ENCODE data around the gene SLC35G2. TPM values are rescaled to one million over a fixed set of nuclear protein-coding genes. Genes with fewer than 3 reads are reported as not detected.
A peak's percentile ranks its signal among the peaks of the same experiment; 100 is the strongest.
"Not testable (repeated sequence)": the region's sequence is repeated elsewhere in the genome, so short reads cannot be mapped to it uniquely, and the experiment has no call there.

The SLC35G2 gene
- polyA plus RNA-seq, 3 donors = 2.7 to 4.2 (median 3.4) TPM

DNA sequence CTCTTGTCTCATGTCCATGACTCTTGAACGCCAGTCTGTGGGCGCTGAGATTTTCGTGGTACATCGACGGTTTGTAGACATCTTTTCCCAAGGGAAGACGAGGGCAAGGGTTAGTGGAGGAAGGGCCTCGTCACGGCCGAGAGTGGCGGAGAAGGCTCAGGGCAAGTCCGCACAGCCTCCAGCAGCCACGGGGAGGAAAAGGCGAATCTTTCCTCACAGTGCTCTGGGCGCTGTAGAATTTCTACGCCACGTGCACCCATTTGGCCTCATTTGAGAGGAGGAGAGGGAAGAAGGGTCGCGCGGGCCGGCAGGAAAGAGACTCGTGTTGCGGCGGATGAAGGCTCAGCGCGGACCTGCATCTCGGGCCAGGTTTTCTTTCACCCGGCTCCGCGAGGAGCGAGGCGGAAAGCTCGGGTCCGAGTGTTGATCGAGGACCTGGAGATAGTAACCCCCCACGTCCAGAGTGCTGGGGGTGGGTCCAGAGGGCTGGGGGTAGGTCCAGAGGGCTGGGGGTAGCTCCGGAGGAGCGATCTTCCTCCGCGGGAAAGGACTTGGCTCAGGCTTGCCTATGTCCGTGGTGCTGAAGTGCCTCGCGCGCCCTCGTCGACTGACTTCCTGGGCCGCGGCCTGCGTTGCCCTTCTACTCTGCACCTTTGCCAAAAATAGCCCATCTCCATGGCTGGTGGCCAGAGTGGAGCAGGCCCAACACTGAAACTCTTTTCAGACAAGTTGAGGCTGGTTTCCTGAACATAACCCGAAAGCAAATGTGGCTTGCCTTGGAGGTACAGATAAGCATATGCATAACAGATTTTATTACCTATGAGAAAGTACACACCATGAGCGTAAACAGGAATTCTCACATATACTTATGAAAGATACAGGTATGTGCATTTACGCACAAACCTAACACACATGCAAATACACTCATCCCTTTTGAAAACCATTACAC is 1.1 kb downstream of the SLC35G2 start:
- peak; percentile 36 for DNase-seq

DNA sequence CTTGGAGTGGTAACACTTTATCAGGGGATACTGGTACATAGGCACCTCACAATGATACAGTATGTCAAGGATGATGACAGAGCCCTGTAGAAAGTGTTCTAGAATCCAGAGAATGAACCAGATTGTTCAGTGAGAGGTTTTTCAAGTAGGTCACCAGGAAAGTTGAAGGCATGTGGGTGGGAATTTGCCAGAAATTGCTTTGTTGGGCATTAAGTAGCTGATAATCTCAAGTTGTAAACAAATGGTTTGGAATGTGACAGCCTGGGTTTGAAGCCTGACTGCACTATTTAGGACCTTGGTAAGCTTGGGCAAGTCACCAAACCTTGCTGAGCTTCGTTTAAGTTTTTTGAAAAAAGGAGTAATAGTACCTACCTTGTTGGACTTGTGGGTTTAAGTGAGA is 12.5 kb downstream of the SLC35G2 start:
- no peak for DNase-seq

DNA sequence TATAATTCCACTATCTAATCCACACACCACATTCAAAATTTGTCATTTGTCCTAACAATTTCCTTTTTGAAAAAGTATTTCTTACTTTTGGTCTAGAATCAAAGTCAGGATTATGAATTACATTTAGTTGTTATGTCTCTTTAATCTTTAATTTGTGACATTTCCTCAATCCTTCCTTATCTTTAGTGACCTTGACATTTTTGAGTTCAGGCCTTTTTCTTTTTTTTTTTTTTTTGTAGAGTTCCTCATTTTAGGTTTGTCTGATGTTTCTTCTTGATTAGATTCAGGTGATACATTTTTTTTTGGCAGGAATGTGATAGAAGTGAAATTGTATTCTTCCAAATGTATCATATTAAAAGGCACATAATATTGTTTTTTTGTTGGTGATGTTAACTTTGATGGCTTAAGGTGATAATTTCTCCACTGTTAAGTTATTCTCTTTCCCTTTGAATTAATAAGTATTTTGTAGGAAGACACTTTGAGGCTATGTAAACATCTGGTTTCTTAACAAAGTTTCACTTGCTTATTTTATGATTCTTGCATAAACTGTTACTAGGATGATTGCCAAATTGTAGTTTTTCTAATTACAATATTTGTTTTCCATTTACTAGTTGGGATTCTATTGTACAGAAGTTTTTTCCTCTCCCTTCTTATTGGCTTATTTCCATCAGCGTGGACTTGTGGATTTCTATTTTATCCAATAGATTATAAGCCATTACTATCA is 16.3 kb downstream of the SLC35G2 start:
- DNase-seq = no peak

DNA sequence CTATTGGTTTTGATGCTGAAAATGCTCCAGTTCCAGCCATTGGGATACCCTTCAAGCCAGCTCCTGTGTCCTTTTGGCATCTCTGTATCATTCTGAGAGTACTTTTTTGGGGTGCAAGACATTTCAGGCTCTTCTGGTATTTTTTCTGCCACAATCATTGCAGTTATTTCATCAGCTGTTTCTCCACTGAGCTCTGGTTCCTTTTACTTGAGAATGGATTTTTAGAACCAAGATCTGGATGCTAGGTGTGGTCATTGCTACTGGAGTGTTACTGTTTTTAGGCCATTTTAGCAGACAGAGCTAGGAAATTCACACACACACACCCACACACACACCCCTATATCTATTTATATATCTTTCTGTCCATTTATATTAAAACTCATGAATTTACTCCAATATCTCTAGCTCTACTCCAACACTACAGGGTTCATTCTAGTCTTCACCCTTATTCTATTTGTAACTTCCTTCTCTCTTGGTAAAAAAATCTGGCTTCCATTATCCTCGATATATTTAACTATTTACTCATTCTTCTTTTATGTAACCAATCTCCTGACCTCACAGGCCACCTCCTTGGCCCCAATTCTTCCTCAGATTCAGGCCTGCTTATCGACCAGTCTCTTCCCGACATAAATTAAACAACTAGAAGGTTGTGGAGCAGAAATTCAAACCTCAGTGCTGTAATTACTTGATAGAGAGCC is 17.0 kb downstream of the SLC35G2 start:
- no peak for DNase-seq

DNA sequence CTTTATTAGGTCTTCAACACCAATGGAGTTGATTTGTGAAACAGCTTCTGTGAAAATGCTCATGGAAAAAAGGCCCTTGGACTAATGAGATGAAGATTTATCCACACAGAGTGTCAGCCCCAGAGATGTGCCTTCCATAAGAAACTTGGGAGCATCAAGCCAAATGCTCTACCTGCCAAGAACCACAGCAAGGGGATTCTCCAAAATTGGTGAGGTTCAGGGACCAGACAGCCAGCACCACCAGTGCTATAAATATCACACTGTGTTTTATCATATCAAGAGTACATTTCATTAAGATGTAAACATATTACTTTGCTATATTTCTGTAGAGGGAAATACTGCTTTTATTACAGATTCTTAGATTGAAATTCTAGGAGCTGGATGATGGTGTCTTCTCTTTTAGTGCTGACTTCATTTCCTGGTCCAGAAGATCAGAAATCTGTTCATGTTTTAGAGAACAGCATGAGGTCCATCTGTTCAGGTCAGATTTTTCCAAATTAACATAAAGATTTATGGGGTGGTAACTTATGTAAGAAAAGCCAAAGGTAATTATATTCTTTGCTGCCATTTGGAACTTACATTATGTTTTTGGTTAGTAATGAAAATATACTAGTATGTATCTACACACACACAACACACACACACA is 17.7 kb downstream of the SLC35G2 start:
- no peak for DNase-seq

DNA sequence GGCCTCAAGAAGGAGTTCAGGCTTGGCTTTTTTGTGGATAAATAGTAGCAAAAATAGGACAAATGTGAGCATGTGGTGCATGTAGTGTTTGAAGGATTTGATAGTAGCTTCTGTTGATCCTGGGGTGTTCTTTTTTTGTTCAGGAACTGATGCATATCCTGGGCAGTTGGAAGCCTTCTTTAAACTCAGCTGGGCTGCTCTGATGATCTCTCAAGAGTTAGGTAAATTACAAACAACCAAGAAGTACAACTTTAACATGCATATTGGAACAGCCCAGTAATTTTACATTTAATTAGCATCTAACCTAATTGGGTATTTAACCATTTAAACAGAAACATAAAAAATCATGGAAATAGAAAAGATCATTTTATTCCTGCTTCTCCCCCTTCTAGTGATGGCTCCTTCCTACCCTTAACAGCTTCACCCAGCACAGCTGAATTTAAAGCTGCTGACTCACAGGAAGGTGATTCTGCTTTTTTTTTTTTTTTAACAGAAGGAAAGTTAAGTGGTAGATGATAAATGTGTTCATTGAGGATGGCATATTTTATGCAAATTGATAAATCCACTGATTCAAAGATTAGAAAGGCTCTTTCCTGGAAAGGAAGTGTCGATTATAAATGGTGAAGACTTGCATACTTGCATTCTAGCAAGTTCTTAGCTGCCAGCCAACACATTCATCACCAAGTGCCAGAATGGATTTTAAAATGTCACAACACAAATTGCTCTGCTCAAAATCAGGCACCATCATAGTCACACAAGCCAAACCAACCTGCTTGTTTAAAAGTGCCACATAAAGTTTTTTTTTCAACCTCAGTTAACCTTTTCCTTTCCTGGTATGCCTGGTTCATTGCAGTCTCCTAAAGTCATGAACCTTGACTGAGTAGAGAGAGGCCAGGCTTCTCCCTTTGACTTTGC is 20.0 kb downstream of the SLC35G2 start:
- DNase-seq = no peak

DNA sequence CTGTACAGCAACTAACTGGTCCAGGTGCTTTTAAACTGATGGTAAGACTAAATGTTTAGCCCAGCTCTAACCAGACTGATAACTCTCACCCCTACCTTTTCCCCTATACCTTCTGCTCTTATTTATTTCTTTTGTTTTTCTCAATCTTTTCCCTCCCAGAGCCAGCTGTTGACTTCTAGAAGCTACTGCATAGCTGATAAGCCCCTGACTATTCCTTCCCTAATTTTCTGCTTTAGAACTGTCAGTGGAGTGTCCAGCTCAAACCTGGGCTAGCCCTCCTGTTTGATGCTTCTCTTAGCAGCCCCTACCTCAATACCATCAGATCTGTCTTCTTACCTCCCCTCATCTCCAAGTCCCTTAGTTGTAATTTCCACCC is 20.6 kb downstream of the SLC35G2 start:
- DNase-seq = no peak

DNA sequence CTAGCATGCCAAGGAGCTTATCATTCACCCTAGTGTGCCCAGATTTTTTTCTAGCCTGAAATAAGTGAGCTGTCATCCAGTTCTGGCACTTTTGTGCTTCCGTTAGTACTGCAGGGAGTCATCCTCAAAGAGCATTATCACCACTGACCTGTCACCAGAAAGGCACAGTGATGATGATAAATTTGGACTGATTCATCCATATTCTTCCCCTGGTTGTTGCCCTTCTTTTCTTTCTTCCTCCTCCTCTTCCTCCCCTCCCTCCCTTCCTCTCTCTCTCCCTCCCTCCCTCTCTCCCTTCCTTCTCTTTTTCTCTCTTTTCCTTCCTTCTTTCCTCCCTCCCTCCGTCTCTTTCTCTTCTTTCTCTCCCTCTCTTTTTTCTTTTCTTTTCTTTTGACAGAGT is 21.3 kb downstream of the SLC35G2 start:
- DNase-seq = no peak

DNA sequence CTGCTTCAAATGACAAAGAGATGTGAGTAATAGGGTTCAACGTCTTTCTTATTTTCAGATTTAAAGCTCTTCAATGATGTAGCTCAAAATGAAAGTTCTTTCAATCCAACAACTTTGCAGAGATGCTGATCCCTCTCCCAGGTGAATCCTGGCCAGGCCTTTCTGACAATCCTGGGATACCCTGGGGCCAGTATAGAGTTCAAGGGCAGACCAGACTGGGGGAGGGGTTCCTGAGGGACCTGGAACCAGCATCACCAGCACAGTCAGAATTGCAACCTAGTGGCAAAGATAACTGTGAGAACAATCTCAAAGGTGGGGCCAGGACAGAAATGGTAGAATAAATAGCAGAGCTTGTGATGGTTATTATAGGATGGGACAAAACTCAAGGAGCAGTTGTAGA is 23.4 kb downstream of the SLC35G2 start:
- no peak for DNase-seq

DNA sequence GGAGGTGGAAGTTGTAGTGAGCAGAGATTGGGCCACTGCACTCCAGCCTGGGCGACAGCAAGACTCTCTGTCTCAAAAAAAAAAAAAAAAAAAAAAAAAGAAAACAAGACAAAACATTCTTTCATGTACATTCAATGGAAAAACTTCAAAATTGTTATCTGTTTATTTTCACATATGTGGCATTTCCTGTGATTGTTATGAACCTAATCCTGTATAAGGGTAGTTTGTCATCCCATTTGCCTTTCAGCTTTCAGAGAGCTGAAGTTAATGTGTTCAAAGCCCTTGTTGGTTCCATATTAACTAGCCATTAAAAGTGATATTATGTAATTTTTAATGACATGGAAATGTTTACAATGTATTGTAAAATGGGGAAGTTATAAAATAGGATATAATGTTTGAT is 25.8 kb downstream of the SLC35G2 start:
- DNase-seq = no peak

DNA sequence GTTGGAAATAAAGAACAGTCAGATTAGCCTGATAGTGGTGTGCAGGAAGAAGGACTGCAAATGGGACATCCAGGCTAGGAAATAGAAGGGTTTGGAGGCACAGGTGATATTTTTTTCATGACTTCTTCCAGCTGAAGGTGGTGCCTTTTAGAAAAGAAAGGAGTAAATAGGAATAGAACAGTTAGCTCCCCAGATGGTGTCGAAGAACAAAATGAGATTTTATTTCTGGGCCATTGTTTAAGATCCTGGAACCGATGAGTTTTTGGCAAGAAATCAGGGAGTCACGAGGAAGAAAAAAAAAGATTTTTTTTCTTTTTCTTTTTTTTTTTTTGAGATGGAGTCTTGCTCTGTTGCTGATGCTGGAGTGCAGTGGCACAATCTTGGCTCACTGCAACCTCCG is 33.3 kb downstream of the SLC35G2 start:
- no peak for DNase-seq

DNA sequence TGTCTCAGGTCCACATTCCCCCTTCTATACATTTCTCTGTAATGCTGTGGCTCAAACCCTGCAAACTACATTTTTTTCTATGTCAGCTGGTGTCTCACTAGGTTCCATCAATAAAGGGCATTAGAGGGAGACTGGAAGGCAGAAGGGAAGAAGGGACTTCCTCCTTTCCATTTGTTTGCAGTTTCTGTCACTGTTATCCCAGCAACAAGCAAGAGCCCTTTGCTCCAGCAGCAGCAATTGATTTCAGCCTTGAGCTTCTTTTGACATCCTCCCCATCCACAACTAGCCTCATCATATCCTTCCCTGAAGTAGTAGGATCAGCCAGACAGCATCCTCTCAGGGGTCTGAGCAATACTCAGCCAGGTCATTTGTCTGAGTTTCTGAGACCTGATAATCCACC is 37.7 kb downstream of the SLC35G2 start:
- no peak for DNase-seq

DNA sequence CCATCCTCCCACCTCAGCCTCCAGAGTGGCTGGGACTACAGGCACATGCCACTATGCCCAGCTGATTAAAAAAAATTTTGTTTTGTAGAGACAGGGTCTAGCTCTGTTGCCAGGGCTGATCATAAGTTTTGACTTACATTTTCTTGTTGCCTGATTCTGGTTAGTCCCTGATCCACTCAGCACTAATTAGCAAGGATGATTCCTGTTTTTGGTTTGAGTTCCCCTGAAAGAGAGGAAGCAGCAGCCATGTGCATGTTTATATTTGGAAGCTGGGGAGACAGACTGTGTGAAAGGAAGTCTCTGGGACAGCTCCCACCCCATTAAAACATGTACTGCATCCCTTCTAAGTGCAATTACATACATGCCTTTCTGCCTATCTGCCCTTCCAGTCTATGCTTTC is 39.5 kb downstream of the SLC35G2 start:
- no peak for DNase-seq

DNA sequence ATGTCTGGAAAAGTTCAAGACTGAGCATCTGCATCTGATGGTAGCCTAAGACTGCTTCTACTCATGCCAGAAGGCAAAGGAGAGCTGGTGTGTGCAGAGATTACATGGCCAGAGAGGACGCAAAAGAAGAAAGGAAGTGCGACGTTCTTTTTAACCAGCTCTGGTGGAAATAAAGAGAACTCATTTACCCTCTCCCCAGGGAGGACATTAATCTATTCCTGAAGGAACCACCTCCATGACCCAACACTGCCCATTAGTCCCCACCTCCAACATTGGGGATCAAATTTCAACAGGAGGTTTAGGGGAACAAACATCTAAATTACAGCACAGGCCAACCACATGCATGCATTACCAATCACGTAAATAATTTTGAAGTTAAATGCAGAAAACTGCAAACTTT is 41.6 kb downstream of the SLC35G2 start:
- DNase-seq = peak; percentile 40

DNA sequence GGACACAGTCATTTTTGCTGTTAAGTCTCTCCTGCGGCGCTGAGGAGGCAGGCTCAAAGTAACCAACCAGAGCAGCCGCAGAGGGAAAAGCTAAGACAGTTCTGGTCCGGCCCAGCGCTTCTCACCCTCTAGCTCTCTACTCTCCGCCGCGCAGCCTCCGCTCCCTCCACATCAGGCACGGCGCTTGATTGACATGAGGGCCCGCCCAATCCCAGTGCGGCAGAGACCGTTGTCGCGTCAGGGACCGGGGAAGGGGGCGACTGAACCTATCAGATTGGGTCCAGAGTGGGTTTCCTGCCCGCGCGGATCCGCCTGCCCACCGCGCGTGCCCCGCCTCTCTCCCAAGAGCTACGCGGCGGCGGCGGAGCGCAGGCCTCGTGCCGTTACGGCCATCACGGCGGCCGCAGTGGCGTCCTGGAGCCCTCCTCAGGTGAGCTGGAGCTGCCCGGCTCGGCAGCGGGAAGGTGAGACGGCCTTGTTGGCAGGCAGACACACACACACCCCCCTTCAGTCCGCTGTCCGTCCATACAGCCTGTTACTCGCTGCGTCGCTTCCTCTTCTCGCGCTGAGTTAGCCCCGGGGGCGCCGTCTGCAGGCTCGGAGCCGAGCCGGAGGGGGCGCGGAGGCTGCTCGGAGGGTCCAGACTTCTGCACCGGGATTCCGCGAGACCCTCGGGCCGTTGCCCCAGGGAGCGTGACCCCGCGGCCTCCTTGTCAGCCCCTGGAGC is 43.1 kb downstream of the SLC35G2 start, which contains the start of gene NCK1:
NCK1 (plus strand) TSS at position 319 of the 727 bp plus-strand sequence. CDS start 65,794 bp downstream, outside the sequence.
- DNase-seq = peak; percentile 98

DNA sequence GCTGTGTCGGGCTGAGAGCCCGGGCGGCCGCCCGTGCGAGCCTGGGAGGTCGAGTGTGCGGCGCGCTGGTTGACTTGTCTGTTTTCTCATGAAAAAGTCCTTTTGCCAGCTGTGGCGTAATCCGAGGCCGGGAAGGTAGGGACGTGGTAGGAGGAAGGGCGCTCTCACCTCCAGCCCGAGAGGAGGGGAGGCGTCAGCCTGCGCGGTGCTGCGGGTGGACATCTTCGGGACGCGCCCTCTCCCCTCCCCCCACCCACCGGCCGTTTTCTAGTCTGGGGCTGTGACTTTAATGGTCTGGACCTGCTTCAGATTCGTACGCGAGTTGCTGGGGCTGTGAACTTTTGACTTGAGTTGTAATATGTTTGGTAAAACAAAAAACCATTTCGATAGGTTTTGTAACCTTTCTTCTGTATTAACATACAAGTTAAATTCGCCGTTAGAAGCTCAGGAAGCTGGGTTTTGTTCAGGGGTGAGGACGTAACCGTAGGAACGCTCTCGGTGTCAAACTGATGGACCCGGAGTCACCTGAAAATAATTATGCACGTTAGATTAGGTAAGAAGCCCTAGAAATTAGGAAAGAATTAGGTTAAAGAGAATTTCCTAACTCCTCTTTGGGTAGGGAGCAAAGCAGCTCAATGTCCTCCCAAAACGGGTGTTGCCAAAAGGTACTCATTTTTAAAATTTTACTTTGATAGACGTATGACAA is 43.8 kb downstream of the SLC35G2 start:
- peak; percentile 48 for DNase-seq

DNA sequence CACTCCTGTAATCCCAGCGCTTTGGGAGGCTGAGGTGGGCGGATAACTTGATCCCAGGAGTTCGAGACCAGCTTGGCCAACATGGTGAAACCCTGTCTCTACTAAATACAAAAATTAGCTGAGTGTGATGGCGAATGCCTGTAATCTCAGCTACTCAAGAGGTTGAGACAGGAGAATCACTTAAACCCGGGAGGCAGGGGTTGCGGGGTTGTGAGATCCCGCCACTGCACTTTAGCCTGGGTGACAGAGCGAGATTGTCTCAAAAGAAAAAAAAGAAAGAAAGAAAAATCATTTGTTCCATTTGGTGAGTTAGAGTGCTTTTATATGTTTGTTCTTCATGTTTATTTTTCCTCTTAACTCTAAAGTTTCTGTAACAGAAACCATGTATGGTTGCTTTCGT is 50.4 kb downstream of the SLC35G2 start:
- no peak for DNase-seq

DNA sequence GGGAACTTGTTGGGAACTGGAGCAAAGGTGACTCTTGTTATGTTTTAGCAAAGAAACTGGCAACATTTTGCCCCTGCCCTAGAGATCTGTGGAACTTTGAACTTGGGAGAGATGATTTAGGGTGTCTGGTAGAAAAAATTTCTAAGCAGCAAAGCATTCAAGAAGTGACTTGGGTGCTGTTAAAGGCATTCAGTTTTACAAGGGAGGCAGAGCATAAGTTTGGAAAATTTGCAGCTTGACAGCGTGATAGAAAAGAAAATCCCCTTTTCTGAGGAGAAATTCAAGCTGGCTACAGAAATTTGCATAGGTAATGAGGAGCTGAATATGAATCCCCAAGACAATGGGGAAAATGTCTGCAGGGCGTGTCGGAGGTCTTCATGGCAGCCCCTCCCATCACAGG is 53.3 kb downstream of the SLC35G2 start:
- not testable (repeated sequence) for DNase-seq

DNA sequence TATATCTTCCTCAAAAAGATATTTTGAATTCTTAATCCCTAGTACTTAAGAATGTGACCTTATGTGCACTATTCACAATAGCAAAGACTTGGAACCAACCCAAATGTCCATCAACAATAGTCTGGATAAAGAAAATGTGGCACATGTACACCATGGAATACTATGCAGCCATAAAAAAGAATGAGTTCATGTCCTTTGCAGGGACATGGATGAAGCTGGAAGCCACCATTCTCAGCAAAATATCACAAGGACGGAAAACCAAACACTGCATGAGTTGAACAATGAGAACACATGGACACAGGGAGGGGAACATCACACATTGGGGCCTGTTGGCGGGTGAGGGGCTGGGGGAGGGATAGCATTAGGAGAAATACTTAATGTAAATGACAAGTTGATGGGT is 60.6 kb downstream of the SLC35G2 start:
- not testable (repeated sequence) for DNase-seq
